ENCODE measurements around the gene TMEM17.
A peak's percentile ranks its signal among the peaks of the same experiment; 100 is the strongest.
"Not testable (repeated sequence)": the region's sequence is repeated elsewhere in the genome, so short reads cannot be mapped to it uniquely, and the experiment has no call there.

Gene TMEM17

GRCh38 chr2:62505750-62506420, at the start of gene TMEM17:
Gene TMEM17, minus strand, starts transcription at chr2:62506195. Its CDS starts 66 bp downstream, at chr2:62506129.
- DNase-seq = peak; percentile 81 to 90

GRCh38 chr2:62554440-62554839, 48.4 kb upstream of the TMEM17 start:
- DNase-seq = no peak

DNA sequence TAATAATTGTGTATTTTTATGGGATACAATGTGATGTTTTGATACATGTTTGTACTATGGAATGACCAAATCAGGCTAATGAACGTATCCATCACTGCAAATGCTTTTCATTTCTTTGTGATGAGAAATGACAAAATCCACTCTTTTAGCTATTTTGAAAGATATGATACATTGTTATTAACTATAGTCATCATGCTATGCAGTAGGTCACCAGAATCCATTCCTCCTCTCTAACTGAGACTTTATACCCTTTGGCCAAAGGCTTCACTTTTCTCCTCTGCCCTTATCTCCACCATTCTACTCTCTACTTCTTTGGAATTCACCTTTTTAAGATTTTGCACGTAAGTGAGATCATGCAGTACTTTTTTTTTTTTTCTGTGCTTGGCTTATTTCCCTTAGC, 44.5 kb upstream of the TMEM17 start:
- DNase-seq = no peak

DNA sequence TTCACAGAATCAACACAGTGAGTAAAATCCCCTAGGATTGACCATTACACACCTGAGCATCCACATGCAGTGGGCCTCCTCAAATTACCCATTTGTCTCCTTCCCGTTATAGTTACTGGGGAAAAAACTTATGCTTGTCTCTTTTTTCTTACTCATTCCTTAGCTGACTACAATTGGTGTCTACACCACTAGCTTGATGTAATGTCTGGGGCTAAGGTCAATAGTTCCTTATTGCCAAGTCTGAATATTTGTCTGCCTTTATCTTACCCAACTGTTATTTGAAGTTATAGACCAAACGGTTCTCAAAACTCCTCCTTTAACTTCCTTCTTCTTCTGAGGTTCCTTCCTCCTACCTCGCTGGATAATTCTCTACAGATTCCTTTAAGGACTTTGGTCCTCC, 41.9 kb upstream of the TMEM17 start:
- no peak for DNase-seq

DNA sequence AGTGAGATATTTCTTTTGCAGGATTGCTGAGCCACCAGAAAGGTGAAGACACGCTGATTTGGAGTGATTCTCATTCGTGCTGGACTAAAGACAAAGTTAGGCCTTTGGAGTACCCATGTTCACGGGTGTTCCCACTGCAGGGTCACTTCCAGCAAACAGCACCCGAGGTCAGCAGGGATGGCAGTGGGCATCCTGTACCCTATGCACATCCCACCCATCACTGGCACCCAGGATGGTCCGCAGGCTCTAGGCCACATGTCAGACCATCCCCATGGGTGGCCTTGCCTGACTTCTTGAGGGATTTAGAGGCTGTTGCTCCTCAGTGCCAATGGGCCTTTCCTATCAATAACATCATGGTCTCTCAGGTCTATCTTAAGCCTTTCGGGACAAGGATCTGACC, 39.3 kb upstream of the TMEM17 start:
- no peak for DNase-seq

GRCh38 chr2:62540408-62541168, 34.6 kb upstream of the TMEM17 start:
- DNase-seq = no peak

GRCh38 chr2:62539606-62540407, 33.8 kb upstream of the TMEM17 start:
- no peak for DNase-seq

DNA sequence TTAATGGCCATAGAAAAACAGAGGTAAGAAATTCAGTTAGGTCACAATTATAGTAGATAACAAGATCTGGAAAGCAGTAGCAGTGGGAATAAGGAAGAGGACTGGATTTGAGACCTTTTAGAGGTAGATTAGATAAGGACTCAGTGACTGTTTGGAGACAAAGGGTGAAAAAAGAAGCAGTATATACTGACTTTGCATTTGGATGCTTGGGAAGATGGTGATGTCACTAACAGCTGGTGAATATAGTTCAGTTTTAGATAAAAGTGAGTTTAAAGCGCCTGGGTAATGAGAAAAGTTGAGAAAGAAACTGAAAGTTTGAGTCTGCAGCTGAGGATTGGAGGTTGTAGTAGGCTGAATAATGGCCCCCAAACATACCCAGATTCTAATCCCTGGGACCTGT, 32.8 kb upstream of the TMEM17 start:
- no peak for DNase-seq

DNA sequence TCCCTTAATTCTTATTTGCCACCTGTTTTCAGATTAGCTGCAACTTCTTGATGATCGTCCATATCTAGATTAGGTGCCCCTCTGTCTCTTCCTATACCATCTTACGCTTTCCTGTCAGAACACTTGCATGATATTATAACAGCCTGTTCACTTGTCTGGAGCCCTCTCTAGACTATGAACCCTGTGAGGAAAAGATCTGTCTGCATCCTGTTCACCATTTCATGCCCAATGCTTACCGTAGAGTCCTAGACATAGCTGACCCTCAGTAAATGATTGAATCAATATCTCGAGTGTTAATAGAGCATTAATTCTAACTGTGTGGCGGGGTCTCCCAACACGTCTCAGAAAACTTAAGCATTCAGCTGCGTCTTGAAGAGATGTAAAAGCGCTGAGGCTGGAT, 31.8 kb upstream of the TMEM17 start:
- no peak for DNase-seq

- DNase-seq = no peak
Measured at GRCh38 chr2:62536873-62537547, 31.0 kb upstream of the TMEM17 start.

- DNase-seq = not testable (repeated sequence)
Measured at GRCh38 chr2:62535521-62535920, 29.5 kb upstream of the TMEM17 start.

- no peak for DNase-seq
Measured at GRCh38 chr2:62531594-62531993, 25.6 kb upstream of the TMEM17 start.

GRCh38 chr2:62529758-62530157, 23.8 kb upstream of the TMEM17 start:
- no peak for DNase-seq

DNA sequence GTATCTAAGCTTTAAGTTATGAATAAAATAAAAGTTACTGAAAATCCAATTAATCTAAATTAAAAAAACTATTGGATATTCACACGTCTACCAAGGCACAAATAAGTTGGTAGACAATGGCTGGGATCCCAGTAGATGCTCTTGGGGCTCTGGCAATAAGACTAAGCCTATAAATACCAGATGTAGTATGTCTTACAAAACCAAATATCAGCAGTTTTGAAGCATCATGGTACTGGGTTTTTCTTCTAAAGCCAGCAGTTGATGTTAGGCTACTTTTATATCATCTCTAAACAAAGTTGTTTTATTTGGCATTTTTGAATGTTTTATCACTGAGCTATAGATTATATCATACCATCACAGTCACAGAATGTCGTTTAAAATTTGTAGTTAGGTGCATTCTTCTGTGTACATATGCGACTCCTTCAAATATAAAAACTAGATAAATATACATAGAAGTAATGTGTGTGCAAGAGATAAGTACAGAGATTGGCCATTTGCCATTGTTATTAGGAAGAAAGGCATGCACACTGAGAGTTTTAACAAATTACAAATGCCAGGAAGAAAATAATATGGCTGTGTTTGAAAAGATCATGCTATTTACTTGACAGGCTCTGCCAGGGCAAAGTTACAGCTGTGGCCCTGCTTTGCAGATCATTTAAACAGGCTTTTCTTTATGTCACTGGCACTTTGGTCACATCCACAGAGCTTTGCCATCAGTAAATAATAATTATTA, 21.6 kb upstream of the TMEM17 start:
- DNase-seq = no peak

- DNase-seq = no peak
Measured at GRCh38 chr2:62526531-62527381, 20.8 kb upstream of the TMEM17 start.

- DNase-seq = no peak
Measured at GRCh38 chr2:62525549-62526269, 19.7 kb upstream of the TMEM17 start.

DNA sequence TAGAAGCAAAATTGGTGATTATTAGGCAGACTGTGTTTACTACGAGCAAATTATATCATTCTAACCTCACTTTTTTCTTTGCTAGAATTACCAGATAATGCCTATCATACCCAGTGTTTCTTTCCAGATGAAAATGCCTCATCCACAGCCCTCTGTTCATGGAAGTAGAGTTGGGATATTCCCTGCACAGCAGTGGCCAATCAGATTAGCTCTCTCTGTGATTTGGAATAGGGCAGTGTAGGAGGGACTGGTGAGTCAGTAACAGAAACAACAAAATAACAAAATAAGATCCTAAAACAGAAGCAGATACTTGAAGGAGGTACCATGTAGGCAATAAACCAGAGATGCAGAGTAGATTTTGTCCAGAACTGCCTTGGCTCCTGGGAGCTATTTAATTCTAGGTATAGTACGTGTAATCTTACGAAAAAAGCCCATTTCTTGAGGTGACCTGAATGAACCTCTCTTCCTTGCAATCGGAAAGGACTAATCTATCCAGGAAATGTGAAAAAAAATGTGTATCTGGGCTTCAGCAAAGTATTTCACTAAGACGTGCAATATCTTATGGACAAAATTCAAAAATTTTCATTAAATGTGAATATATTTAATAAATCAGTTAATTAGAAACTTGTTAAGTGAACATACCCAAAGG, 18.4 kb upstream of the TMEM17 start:
- no peak for DNase-seq

DNA sequence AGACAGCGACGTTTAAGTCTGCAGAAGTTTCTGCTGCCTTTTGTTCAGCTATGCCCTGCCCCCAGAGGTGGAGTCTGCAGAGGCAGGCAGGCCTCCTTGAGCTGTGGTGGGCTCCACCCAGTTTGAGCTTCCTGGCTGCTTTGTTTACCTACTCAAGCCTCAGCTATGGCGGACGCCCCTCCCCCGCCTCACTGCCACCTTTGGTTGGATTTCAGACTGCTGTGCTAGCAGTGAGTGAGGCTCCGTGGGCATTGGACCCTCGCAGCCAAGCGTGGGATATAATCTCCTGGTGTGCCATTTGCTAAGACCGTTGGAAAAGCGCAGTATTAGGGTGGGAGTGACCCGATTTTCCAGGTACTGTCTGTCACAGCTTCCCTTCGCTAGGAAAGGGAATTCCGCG, 15.1 kb upstream of the TMEM17 start:
- not testable (repeated sequence) for DNase-seq

GRCh38 chr2:62512384-62512783, 6.4 kb upstream of the TMEM17 start:
- no peak for DNase-seq

DNA sequence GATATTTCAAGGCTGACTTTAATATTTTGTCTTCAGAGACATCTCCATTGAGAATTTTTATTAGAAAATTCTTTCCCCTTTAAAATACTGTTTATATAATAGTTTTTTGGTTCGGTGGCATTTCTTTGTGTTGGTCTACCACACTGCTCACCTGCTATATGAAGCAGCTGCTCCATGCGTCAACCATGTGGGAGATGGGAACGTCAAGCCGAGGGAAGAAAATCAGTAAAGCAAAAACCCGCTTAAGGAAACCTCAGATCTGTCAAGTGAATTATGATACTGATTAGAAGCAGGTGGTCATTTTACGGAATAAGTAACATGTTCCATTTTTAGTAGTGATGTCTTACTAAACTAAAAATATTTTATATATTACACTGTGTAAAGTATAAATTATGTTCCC, 5.6 kb upstream of the TMEM17 start:
- no peak for DNase-seq
